Testis (tissue), 2 donors: Measurements from ENCODE around the gene SGMS2.

Experiments
- POLR2A ChIP-seq: fragments of 450-650 bp; IDR thresholded peaks from one replicate; pipeline ENCODE4 v1.6.1; 2017; ENCODE audit warnings: antibody characterized with exemption, mild to moderate bottlenecking, moderate library complexity
- TF ChIP-seq, protein P1 (sequence below), 3 experiments: fragments of 450-650 bp in 2 of 3; fragments of 200-600 bp in 1 of 3; sonication (generic) in 1 of 3; IDR thresholded peaks; one replicate each; pipeline ENCODE4 v1.5.1; 2016 to 2019; ENCODE audit warnings: antibody characterized with exemption in 3 of 3, mild to moderate bottlenecking in 2 of 3, moderate library complexity in 1 of 3

DNA sequence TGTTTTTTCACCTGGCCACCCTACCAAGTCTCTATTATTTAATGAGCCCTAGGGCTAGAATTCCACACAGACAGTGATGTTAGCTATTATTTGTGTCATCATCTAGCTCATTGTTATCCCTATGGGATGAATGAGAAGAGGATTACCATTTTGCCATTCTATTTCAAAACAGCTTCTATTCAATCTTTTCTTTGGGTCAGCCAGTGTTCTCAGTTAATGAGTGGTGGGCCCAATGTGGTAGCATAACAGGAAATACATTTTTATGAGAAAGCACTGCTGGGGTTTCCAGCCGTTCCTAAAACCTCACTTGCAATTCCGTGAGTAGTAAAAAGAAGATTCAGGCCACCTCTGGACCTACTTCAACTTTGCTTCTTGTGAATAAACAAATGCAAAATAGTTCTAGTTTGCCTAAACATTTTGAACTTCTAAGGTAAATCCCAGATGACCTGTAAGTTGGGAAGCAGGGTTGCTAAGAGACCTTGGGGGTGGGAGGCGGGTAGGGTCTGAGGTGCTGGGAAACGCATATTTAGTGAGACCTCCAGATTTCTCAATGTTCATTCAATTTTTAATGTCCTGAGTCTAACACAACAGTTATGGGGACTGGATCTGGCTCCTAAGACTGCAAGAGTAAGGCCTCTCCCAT is 81.8 kb downstream of the SGMS2 start:
- TF ChIP-seq, protein P1, sequence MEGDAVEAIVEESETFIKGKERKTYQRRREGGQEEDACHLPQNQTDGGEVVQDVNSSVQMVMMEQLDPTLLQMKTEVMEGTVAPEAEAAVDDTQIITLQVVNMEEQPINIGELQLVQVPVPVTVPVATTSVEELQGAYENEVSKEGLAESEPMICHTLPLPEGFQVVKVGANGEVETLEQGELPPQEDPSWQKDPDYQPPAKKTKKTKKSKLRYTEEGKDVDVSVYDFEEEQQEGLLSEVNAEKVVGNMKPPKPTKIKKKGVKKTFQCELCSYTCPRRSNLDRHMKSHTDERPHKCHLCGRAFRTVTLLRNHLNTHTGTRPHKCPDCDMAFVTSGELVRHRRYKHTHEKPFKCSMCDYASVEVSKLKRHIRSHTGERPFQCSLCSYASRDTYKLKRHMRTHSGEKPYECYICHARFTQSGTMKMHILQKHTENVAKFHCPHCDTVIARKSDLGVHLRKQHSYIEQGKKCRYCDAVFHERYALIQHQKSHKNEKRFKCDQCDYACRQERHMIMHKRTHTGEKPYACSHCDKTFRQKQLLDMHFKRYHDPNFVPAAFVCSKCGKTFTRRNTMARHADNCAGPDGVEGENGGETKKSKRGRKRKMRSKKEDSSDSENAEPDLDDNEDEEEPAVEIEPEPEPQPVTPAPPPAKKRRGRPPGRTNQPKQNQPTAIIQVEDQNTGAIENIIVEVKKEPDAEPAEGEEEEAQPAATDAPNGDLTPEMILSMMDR (IDR thresholded peaks at IDR 0.05): no peak
- no peak for TF ChIP-seq POLR2A
